Sciatic nerve (tissue), 2 donors: ENCODE data around the gene PHYHIPL. TPM values are rescaled to one million over a fixed set of nuclear protein-coding genes. Genes with fewer than 3 reads are reported as not detected.

Experiments
- ATAC-seq: fragments of 200-7000 bp; cut with Tn5 transposase; one replicate; pipeline ENCODE4 v1.9.1; 2020; ENCODE audit warnings: mild to moderate bottlenecking, moderate library complexity
- DNase-seq: peaks from one replicate; pipeline ENCODE4 v3.0.0-alpha.2; 2020; ENCODE audit warnings: low spot score
- intact Hi-C: fragments of 100-400 bp; cut with DNase I; formaldehyde crosslinking; loops from one replicate; pipeline ENCODE4 v1.14.2; 2022
- total RNA-seq: library from RNA; stranded (reverse); fragmentation: NEBNext Ultra II Directional; extraction: Animal tissue kit (Norgen Biotek cat#: 25700); gene quantifications from one replicate; pipeline ENCODE4 v1.2.1, GENCODE V29; 2021
- donor health status: DM: no; HTN: no; CAD: no.
- donor health status: DM: no; HTN: no; CAD: no.

Gene PHYHIPL
- total RNA-seq, 1 donor from 2014 or later, result 0.40 TPM

DNA sequence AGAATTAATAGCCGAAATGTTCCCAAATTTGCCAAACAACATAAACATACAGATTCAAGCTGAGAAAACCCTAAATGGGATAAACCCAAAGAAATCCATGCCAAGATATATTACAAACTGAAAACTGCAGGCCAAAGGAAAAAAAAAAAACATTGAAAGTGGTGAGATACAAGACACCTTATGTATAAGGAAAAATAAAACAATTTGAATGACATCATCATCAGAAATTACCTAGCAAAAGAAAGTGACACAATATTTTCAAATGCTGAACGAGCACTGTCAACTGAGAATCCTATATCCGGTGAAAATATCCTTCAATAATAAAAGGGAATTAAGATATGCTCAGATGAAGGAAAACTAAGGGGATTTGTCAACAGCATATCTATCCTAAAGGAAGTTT lies 66.5 kb downstream of the PHYHIPL start:
- ATAC-seq (no peak), DNase-seq (no peak)
- intact Hi-C loops, result loop anchor here (5.0 kb wide), 1 partner anchor 379 kb away; no protein-coding TSS in a partner anchor

DNA sequence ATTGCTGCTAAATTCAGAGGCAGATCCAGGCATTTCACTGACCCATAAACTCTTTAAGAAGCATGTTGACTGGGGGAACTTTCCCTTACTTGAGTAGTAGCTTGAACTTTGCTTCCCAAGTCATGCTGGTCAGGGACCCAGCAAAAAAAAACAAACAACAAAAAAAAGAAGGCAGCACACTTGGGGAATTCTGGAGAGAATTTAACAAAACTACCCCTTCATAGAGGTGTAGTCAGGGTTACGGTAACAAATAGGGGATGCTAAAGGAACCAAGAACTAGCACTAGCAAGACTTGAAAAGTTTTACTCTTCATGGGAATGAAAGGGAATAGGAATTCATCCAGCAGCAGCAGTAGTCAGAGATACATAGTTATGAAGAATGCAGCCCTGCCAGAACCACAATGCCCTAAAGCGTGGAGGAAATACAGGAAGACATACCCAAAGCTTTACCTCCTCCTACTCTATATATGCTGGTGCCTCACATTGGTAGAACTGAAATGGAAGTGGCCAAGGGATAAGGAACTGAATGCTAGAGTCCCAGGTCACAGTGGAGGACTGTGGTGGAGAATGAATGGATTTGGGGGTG lies 67.3 kb downstream of the PHYHIPL start:
- intact Hi-C loops, result loop anchor here (5.0 kb wide), 1 partner anchor 379 kb away; no protein-coding TSS in a partner anchor
- ATAC-seq (no peak), DNase-seq (no peak)

DNA sequence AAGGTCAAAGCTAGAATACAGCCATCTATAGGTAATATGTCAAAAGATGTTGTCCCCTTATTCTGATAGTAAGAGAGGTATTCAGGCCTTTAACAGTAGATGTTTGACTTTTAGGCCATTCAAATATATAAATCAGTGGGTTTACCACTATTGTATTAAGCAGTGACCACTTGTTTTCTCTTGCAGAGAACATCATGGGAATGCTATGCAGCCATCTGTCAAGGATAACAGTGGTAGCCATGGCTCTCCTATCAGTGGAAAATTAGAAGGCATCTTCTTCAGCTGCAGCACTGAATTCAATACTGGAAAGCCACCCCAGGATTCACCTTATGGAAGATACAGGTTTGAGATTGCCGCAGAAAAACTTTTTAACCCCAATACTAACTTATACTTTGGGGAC lies 68.4 kb downstream of the PHYHIPL start:
- intact Hi-C loops, result loop anchor here (5.0 kb wide), 1 partner anchor 377 kb away; no protein-coding TSS in a partner anchor
- ATAC-seq (no peak), DNase-seq (no peak)

DNA sequence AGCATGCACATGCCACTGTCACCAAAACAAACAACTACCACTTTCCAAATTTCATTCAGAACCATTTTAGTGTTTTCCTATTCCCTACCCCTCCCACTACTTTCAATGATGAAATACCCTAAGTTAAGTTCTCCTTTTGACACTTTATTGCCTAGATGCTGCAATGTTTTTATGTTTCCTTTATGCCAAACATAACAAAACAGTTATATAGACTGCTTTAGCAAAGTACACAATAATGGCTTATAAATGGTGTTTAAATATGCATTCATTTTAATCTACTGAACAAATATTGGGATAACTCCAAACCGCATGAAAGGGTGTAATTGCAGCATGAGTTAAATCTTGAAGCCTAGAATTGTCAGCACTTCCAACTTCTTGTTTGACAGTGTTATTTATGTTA lies 69.2 kb downstream of the PHYHIPL start:
- intact Hi-C loops, result no loop called here
- ATAC-seq, result no peak
- DNase-seq, result no peak

DNA sequence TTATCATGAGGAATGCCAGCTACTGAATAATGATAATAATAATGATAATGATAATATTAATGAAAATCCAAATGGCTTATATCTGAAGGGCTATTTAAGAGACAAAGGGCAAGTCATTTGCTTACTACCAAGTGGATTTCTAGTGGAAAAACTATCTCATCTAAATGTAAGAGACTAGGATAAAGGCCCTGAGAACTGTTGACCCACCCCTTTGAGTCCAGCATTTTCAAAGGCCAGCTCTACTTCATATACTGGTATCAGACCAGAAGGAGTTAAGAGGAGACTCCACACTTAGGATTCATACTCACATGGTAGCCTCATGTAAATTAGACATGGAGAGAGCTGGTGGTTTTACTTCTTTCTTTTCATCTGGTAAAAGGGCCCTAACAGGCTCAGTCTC lies 76.0 kb downstream of the PHYHIPL start:
- intact Hi-C loops, result no loop called here
- ATAC-seq (no peak), DNase-seq (no peak)

- ATAC-seq, result no peak
Measured at GRCh38 chr10:59255463-59255862, 79.0 kb downstream of the PHYHIPL start.

DNA sequence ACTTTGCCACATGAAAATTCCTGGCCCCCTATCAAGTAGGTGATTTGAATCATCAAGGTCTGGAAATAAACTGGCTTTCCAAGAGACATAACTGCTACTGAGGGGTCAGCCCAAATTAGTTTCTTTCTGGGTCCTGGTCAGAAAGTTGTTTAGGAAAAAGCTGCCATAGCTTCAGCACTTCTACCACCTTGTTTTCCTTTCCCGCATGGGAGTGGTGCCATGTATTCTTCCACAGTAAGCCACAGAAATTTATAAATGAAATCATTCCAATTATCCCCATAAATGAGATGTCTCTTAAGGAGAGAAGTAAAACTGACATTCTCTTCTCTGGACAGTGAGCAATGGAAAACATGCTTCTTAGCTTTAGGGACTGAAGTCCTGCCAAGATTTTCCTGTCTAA lies 80.8 kb downstream of the PHYHIPL start:
- intact Hi-C loops, result no loop called here
- ATAC-seq (no peak), DNase-seq (no peak)

More at GRCh38 chr10:59255463-59255862, 79.0 kb downstream of the PHYHIPL start:
- intact Hi-C loops, result no loop called here
- DNase-seq, result no peak

GRCh38 chr10:59258890-59259289 lies 82.4 kb downstream of the PHYHIPL start:
- DNase-seq, result no peak
- intact Hi-C loops, result no loop called here
- ATAC-seq, result no peak

- DNase-seq (no peak), ATAC-seq (no peak)
- intact Hi-C loops, result no loop called here
Measured at GRCh38 chr10:59265141-59265540, 88.7 kb downstream of the PHYHIPL start.

- ATAC-seq (no peak), DNase-seq (no peak)
- intact Hi-C loops, result no loop called here
Measured at GRCh38 chr10:59266321-59266720, 89.9 kb downstream of the PHYHIPL start.

- intact Hi-C loops, result no loop called here
- ATAC-seq (no peak), DNase-seq (no peak)
Measured at GRCh38 chr10:59268460-59268859, 92.0 kb downstream of the PHYHIPL start.

DNA sequence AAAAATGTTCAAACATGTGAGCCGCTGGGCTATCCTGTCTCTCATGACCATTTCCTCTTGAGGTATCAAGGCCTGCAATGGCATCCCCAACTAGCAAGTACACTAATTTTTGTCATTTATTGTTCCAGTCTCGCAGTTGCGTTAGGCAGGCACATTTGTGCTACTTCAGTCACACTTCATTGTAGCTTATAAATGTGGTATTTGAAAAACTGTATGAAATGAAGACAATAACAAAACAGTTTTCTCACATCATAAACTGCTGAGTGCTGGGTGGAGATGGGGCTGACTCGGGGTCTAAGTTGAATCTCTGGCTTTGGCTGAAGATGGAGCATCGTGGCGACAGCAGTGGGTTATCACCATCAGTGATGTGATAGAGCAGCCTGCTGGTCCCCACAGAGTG lies 93.2 kb downstream of the PHYHIPL start:
- DNase-seq (no peak), ATAC-seq (no peak)
- intact Hi-C loops, result no loop called here

DNA sequence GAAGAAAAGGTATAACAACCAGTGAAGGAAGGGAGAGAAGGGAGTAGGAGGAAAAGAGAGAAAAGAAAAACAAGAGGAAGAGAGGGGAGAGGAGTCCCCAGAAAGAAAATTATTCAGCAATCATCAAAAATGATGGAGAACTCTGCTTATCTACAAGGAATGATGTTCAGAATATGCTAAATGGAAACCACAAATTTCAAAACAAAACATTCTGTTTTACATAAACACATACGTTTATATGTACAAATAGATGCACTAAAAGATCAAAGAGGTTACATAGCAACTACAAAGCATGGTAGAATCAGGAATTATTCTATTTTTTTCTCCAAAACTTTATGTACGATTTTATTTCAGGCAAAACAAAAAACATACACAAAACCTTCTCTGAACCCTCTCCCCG lies 94.0 kb downstream of the PHYHIPL start:
- intact Hi-C loops, result no loop called here
- no peak for DNase-seq
- no peak for ATAC-seq

- intact Hi-C loops, result no loop called here
- ATAC-seq (no peak), DNase-seq (no peak)
Measured at GRCh38 chr10:59271160-59271559, 94.7 kb downstream of the PHYHIPL start.

GRCh38 chr10:59272061-59272460 lies 95.6 kb downstream of the PHYHIPL start:
- intact Hi-C loops, result no loop called here
- DNase-seq (no peak), ATAC-seq (no peak)

DNA sequence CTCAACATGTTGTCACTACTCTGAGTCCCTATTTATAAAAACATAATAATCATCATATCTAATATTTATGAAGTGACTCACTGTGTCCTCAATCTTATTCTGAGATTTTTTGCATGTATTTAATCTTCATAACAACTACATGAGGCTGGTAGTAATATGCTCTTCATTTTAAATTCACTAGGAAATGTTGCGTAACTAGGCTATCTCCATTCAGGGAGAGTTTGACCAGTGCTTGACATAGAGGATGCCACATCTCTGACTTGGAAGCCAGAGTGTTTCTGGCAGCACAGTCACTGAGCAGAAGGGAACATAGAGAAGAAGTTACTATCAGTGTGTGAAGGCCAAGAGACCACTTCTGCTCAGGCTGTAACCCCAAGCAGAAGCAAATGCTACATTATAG lies 97.0 kb downstream of the PHYHIPL start:
- no peak for ATAC-seq
- intact Hi-C loops, result no loop called here

GRCh38 chr10:59276133-59276532 lies 99.7 kb downstream of the PHYHIPL start:
- intact Hi-C loops, result no loop called here
- ATAC-seq, result no peak
- DNase-seq, result no peak

More for the DNA sequence above, 97.0 kb downstream of the PHYHIPL start:
- no peak for DNase-seq

GRCh38 chr10:59276919-59277318 lies 100.5 kb downstream of the PHYHIPL start:
- ATAC-seq (no peak), DNase-seq (no peak)
- intact Hi-C loops, result no loop called here

- DNase-seq (no peak), ATAC-seq (no peak)
- intact Hi-C loops, result no loop called here
Measured at GRCh38 chr10:59279476-59279875, 103.0 kb downstream of the PHYHIPL start.

GRCh38 chr10:59279991-59280505 lies 103.6 kb downstream of the PHYHIPL start:
- ATAC-seq, result no peak
- intact Hi-C loops, result no loop called here
- DNase-seq, result no peak

GRCh38 chr10:59281861-59282260 lies 105.4 kb downstream of the PHYHIPL start:
- ATAC-seq, result no peak
- intact Hi-C loops, result no loop called here
- no peak for DNase-seq
